Measurements from ENCODE around the gene TLCD3A.

TLCD3A gene

GRCh38 chr17:791829-792228 is 59.4 kb downstream of the TLCD3A start:
- Histone ChIP-seq H3K4me3 (ENCODE audit: insufficient read length, low read depth) (no peak overlapping the region), H3K4me1 (ENCODE audit: insufficient read depth, insufficient read length) (peaks cover 7% of the 10 kb centered on the region), H3K36me3 (ENCODE audit: insufficient read depth, insufficient read length, low read length) (peaks cover 56% of the 10 kb centered on the region), H3K27me3 (ENCODE audit: insufficient read depth, insufficient read length) (no peaks in the 10 kb centered on the region), H3K9me3 (ENCODE audit: insufficient read depth, low read length) (no peaks in the 10 kb centered on the region), H3K9ac (ENCODE audit: insufficient read length, low read depth) (no peak overlapping the region)
- DNase-seq (ENCODE audit: low read depth, low spot score), result no peak
- no peak for TF ChIP-seq SUZ12 (IDR thresholded peaks at IDR 0.05; ENCODE audit: extremely low read depth, insufficient read depth, insufficient read length)
- TF ChIP-seq ZNF274 (IDR thresholded peaks at IDR 0.05; ENCODE audit: low read depth, low read length), result no peak
- TF ChIP-seq YY1 (IDR thresholded peaks at IDR 0.05; ENCODE audit: insufficient read depth, insufficient read length), result no peak

GRCh38 chr17:792277-792676 is 59.9 kb downstream of the TLCD3A start:
- peaks cover 7% of the 10 kb centered on the region for H3K4me1 ChIP-seq (ENCODE audit: insufficient read depth, insufficient read length)
- no peaks in the 10 kb centered on the region for H3K9me3 ChIP-seq (ENCODE audit: insufficient read depth, low read length)
- no peak for DNase-seq (ENCODE audit: low read depth, low spot score)
- TF ChIP-seq ZNF274 (IDR thresholded peaks at IDR 0.05; ENCODE audit: low read depth, low read length) (no peak), YY1 (IDR thresholded peaks at IDR 0.05; ENCODE audit: insufficient read depth, insufficient read length) (no peak), SUZ12 (IDR thresholded peaks at IDR 0.05; ENCODE audit: extremely low read depth, insufficient read depth, insufficient read length) (no peak)
- H3K36me3 ChIP-seq (ENCODE audit: insufficient read depth, insufficient read length, low read length), result peaks cover 61% of the 10 kb centered on the region
- no peak overlapping the region for H3K9ac ChIP-seq (ENCODE audit: insufficient read length, low read depth)
- no peaks in the 10 kb centered on the region for H3K27me3 ChIP-seq (ENCODE audit: insufficient read depth, insufficient read length)
- no peak overlapping the region for H3K4me3 ChIP-seq (ENCODE audit: insufficient read length, low read depth)

Measured in NT2/D1 (cell line).